ENCODE results near the gene NUP62CL.

NUP62CL gene, protein sequence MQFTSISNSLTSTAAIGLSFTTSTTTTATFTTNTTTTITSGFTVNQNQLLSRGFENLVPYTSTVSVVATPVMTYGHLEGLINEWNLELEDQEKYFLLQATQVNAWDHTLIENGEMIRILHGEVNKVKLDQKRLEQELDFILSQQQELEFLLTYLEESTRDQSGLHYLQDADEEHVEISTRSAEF

GRCh38 chrX:107205770-107206696 is at the start of gene NUP62CL, which contains the start of gene DNAAF6:
TSS of gene NUP62CL (minus strand) at chrX:107206433. CDS start at chrX:107175146, 31,287 bp downstream.
TSS of gene DNAAF6 (plus strand) at chrX:107206611. CDS start at chrX:107212876, 6,265 bp downstream.
- peak within 1 kb of the TSS; percentile 62 for H3K4me3 ChIP-seq (ENCODE audit: low read length)
- TF ChIP-seq, protein P1, sequence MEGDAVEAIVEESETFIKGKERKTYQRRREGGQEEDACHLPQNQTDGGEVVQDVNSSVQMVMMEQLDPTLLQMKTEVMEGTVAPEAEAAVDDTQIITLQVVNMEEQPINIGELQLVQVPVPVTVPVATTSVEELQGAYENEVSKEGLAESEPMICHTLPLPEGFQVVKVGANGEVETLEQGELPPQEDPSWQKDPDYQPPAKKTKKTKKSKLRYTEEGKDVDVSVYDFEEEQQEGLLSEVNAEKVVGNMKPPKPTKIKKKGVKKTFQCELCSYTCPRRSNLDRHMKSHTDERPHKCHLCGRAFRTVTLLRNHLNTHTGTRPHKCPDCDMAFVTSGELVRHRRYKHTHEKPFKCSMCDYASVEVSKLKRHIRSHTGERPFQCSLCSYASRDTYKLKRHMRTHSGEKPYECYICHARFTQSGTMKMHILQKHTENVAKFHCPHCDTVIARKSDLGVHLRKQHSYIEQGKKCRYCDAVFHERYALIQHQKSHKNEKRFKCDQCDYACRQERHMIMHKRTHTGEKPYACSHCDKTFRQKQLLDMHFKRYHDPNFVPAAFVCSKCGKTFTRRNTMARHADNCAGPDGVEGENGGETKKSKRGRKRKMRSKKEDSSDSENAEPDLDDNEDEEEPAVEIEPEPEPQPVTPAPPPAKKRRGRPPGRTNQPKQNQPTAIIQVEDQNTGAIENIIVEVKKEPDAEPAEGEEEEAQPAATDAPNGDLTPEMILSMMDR (IDR thresholded peaks at IDR 0.05; ENCODE audit: insufficient read depth, low read depth, low read length, missing control alignments), result no peak
- DNase-seq (ENCODE audit: low read depth), result peak; percentile 56

DNA sequence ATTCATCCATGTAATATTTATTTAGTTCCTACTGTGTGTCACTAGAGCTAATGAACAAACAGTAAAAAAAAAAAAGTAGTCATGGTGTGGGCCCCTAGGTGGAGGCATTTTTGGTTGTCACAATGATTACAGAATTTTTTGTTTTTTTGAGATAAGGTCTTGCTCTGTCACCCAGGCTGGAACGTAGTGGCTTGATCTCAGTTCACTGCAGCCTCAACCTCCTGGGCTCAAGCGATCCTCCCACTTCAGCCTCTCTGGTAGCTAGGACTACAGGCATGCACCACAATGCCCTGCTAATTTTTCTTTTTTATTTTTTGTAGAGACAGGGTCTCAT is 22.2 kb upstream of the NUP62CL start:
- TF ChIP-seq, protein P1 (IDR thresholded peaks at IDR 0.05; ENCODE audit: insufficient read depth, low read depth, low read length, missing control alignments), result no peak

DNA sequence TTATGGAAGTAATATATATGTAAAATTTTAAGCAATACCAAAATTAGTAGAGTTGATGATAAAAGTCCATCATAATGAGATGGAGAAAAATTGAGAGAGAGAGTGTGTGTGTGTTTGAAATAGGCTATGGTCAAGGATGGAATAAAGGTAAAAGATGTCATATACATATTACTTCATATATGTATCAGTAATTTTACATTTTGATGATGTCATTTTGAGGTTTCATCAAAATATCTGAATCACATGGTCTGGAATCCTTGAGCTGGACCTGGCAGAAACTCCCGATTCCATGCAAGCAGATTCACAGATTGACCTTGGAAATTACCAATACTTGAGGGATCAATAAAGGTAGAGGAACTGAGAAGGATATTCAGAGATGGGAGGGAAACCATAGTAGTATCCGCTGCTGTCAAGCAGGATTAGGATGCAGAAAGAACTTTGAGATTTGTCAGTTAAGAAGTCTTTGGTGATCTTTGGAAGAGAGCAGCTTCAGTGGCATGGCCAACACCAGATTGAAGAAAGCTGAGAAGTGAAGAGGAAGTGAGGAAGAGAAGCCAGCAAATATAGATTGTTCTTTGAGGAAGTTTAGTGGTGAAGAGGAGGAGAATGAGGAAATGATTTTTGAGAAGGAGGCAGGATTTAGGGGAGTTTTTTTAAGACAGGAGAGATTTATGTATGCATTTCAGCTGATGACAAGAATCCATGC is 21.7 kb upstream of the NUP62CL start:
- H3K4me3 ChIP-seq (ENCODE audit: low read length), result no peak overlapping the region
- TF ChIP-seq, protein P1 (IDR thresholded peaks at IDR 0.05; ENCODE audit: insufficient read depth, low read depth, low read length, missing control alignments), result no peak
- DNase-seq (ENCODE audit: low read depth), result no peak

More for the DNA sequence above, 22.2 kb upstream of the NUP62CL start:
- DNase-seq (ENCODE audit: low read depth), result no peak
- H3K4me3 ChIP-seq (ENCODE audit: low read length), result no peak overlapping the region

DNA sequence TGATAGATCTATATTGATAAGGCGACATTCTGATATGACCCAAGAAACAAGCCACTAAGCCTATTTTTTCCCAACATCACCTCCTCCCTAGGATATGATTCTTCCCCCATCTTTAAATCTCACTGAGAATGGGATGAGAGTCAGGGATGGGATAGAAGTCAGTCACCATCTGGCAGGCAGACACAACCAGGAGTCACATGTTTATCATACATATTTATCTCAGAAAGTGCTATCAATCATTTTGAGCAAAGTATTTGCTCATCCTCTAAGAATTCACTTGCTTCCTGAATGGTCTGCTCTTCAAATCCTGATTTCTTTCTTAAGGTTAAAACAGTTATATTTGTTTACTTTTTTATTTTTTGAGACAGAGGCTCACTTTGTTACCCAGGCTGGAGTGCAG is 20.5 kb upstream of the NUP62CL start:
- no peak for DNase-seq (ENCODE audit: low read depth)
- TF ChIP-seq, protein P1 (IDR thresholded peaks at IDR 0.05; ENCODE audit: insufficient read depth, low read depth, low read length, missing control alignments), result no peak
- no peak overlapping the region for H3K4me3 ChIP-seq (ENCODE audit: low read length)

DNA sequence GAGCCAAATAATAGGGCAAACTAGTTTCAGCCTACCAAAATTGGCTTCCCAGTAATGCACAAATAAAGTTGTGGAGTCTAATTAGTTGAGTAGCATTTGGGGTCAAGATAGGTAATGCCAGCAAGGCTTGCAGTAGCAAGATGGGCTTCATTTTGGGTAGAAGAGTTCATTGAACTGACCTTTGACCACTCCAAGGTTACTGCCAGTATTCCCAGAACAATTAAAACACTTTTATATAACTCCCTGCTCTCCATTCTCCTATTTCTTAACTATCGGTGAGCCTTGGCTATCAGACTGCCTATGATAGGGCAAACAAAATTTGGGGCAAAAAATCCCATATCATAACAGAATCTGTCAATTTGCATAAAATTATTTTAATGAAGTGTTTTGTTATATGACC is 7.2 kb upstream of the NUP62CL start:
- H3K4me3 ChIP-seq (ENCODE audit: low read length), result no peak overlapping the region
- DNase-seq (ENCODE audit: low read depth), result no peak
- TF ChIP-seq, protein P1 (IDR thresholded peaks at IDR 0.05; ENCODE audit: insufficient read depth, low read depth, low read length, missing control alignments), result no peak

DNA sequence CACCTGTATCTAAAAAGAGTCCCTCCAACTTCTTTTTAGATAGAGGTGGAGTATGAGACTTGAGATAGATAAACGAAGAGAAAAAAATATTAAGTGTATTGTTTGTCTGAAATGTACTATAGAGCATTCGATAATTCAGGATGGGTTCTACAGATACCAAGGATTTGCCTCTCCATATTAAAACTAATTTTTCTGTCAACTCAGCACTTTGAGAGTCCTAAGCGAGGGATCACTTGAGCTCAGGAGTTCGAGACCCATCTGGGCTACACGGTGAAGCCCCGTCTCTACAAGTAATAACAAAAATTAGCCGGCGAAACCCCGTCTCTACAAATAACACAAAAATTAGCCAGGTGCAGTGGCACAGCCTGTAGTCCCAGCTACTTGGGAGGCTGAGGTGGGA is 1.7 kb upstream of the NUP62CL start:
- TF ChIP-seq, protein P1 (IDR thresholded peaks at IDR 0.05; ENCODE audit: insufficient read depth, low read depth, low read length, missing control alignments), result no peak
- no peak for DNase-seq (ENCODE audit: low read depth)
- no peak overlapping the region for H3K4me3 ChIP-seq (ENCODE audit: low read length)
